ENCODE results near the gene TUT7.

GRCh38 chr9:86238861-86239770 lies 115.1 kb downstream of the TUT7 start:
- TF ChIP-seq, protein P1, sequence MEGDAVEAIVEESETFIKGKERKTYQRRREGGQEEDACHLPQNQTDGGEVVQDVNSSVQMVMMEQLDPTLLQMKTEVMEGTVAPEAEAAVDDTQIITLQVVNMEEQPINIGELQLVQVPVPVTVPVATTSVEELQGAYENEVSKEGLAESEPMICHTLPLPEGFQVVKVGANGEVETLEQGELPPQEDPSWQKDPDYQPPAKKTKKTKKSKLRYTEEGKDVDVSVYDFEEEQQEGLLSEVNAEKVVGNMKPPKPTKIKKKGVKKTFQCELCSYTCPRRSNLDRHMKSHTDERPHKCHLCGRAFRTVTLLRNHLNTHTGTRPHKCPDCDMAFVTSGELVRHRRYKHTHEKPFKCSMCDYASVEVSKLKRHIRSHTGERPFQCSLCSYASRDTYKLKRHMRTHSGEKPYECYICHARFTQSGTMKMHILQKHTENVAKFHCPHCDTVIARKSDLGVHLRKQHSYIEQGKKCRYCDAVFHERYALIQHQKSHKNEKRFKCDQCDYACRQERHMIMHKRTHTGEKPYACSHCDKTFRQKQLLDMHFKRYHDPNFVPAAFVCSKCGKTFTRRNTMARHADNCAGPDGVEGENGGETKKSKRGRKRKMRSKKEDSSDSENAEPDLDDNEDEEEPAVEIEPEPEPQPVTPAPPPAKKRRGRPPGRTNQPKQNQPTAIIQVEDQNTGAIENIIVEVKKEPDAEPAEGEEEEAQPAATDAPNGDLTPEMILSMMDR (IDR thresholded peaks at IDR 0.05; ENCODE audit: low read depth, low read length): peak; percentile 33
- TF ChIP-seq EZH2phosphoT487 (IDR thresholded peaks at IDR 0.05; ENCODE audit: low read depth): no peak

Data from OCI-LY3 (cell line).